Hematopoietic multipotent progenitor cell treated with erythropoietin and hydrocortisone succinate and interleukin-3 and kit ligand, for 8 days (in vitro differentiated cells): ENCODE results near the gene TNS1.

Source experiments
- DNase-seq: peaks from one replicate; pipeline ENCODE4 v3.0.0-alpha.2; 2015

Gene TNS1

DNA sequence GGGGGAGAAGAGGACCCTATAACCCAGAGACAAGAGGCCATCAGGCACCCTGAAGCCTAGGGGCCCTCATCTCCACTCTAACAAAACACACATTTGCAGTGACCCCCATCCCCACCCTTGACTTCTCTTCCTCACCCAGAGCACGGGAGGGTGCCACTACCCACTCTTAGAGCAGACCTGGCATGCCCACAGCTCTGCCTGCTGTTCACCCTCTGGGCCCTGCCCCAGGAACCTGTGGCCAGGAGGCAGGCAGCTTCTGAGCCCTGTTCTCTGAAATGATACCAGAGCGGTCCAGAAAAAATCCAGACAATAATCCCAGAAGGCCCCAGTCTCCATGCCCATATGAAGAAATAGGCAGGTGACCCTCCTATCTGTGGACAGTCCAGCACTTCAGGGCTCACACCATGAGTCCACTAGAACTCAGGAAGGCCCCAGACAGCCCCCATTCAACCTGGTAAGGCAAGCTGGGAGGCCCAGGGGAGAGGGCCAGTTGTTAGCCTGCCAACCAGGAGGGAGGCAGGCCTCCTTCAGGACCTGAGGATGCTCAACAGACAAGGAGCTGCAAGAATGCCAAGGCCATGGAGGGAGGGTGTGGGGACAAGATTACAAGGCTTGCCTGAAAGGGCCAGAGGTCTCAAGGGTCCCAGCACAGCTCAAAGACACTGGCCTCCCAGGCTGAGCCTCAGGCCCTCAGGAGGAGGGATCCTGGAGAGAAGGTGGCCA, 75.0 kb downstream of the TNS1 start:
- no peak for DNase-seq

DNA sequence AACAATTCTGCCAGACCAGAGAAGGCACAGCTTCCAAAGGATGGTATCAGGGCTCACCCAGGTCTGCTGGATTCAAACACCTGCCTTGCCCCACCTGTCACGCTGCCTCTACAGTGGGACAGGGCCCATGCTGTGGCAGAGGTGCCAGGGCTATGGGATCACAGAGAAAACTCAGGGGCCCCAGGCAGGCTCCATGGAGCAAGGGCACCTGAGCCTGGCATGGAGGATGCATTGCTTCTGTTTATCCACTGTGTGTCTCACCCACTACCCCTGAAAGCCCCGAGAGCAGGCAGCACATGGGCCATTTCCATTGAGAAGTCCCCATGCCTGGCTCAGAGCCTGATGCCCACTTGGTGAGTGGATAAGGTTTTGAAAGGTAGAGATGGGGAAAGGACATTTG, 76.0 kb downstream of the TNS1 start:
- no peak for DNase-seq

DNA sequence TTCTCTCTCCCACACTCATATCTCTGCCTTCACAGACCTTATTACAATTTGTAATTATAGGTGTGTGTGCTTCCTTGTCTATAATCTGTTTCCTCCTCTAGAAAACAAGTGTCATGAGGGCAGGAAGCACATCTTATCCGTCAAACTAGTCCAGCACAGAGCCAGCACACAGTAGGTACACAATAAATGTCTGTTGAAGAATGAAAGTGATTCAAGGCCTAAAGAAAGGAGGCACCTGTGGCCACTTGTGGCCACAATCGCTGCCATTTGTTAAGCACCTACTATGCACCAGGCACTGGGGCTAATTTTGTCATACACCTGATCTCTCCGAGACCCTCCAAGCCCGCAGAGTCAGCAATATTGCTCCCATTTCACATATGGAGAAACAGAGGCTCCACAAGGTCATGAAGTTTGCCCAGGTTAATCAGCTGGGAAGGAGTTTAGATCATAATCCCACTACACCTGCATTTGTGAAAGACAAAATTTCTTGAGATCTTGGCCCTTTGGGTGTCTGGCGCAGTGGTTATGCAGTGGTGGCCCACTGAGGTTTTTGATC, 78.4 kb downstream of the TNS1 start:
- DNase-seq: no peak

DNA sequence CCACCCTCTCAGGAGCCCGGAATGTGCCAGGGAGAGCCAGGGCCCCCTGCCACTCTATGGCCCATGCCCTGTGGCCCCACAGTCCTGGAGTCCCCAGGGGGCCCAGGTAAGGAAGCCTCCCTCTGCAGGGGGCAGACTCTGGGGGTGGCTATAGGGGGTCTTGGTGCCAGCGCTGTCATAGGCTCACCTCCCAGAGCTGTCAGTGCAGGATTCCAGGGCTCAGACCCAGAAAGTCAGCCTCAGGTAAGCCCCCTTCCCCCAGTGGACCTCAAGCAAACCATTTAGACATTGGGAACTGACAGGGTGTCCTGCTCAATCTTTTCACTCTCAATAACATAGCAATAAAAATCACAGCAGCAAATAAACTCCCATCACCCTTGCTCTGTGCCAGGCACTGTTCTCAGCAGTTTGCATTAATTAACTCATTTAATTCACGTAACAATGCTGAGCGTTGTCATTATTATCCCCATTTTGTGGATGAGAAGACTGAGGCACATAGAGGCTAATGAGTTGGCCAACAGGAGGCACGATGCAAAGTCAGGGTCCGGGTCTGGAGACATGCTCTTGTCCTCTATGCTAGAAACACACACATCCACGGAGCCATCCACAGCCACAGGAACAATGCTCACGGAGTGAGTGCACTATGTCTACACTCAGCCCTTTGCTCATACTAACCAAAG, 79.6 kb downstream of the TNS1 start:
- no peak for DNase-seq

DNA sequence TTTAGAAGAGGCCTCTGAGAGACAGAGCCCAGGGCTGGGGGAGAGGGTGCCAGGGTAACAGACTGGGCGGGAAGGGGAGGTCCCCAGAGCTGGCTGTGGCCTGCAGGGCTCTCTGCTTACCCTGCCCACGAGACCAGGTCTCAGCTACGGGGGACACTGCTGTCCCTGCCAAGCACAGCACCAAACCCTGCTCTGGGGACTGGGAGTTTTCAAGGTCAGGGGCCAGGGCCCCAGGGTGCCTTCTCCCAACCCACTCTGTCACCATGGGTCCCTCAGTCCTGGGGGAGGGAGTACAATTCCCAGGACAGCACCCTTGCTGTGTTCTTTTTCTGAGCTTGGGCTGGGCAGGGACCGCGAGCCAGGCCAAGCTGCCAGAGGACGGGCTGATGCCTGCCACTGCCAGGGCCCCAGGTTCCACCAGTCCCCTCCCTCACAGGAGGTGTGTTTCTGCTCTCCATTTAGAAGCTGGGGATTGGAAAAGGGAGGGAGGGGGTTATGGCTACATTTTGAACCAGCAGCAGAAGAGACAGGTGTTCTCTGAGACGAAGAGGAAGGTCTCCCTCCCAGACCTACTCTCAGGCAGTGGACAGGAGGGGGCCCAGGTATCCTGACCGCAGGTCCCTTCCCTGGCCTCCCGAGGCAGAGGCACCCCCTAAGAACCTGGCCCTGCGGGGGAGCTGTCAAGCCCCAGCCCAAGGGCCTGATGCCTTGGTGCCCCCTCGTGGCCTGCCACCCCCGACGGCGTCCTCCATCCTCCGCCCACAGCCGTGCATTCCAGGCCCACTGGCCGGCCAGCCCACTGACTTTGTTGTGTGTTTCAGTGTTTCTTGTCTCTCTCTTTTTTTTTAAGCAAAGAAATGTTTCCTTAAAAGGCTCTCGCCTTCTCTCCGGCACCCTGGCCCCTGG, 80.4 kb downstream of the TNS1 start:
- DNase-seq: no peak

DNA sequence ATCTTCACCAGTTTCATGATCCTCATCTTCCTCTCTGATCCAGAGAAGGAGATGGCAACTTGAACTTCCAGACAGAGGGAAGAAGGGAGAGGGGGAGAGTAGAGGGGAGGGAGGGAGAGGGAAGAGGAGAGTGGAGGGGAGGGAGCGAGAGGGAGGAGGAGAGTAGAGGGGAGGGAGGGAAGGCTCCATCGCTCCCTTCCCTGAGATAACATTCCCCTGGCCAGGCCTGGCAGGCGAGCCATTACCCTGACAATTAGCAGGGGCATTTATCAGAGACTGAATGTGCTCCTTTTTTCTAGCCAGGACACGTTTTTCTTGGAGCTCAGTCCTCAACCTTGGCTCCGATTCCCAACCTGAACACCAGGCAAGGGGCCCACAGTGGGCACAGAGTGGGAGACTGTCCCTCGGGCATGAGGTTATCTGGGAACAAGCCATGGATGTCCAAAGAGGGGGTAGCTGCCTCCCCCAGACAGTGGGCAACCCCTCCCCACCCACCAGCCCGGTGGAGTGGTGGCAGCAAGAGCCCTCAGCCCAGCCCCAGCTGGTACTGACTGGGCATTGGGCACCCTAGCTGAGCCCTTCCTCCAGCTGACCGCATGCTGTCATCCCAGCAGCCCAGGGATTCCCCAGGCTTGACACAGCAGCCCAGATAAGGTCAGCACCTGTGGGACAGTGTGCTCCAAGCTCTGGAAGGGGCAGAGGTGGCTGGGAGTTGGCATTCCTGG, 81.8 kb downstream of the TNS1 start:
- no peak for DNase-seq

DNA sequence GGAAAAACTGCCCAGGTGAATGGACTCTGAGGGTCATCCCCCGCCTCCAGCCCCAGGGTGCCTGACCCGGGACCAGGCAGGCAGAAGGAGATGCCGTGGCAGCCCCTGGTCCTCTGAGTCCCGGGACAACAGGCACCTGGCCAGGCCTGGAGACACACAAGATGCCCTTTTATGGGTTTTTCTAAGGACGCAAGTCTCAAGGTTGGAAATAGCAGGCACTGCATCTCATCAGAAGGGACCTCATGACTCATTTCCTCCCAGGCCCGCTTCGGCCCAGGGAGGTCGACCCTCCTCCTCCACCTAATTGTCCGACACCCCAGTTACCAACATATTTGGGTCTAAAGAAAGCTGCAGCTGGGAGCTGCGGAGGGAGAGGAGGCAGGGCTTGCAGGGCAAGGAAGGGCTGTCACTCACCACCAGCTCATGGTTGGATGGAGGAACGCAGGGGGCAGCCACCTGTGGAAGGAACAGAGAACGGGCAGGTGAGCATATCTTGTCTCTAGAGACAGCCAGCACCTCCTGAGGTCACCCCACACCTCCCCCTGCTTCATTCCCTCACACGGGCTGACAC, 82.9 kb downstream of the TNS1 start:
- no peak for DNase-seq

DNA sequence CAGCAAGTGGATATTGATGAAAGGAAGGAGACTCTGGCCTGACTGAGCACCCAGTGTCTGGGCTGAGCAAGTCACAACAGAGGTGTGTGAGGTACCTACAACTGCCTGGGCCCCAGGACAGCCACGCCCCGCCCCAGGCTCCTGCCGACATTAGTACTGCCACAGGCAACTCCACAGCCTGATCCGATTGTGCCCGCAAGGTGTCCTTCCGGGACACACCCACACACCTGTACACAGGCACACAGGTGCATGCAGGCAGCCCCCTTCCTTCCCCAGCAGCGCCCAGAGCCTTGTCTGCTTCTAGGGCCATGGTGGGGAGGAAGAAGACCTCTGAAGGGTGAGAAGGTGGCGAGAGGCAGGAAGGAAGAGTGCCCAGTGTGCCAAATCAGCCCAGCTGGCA, 83.6 kb downstream of the TNS1 start:
- DNase-seq: no peak

DNA sequence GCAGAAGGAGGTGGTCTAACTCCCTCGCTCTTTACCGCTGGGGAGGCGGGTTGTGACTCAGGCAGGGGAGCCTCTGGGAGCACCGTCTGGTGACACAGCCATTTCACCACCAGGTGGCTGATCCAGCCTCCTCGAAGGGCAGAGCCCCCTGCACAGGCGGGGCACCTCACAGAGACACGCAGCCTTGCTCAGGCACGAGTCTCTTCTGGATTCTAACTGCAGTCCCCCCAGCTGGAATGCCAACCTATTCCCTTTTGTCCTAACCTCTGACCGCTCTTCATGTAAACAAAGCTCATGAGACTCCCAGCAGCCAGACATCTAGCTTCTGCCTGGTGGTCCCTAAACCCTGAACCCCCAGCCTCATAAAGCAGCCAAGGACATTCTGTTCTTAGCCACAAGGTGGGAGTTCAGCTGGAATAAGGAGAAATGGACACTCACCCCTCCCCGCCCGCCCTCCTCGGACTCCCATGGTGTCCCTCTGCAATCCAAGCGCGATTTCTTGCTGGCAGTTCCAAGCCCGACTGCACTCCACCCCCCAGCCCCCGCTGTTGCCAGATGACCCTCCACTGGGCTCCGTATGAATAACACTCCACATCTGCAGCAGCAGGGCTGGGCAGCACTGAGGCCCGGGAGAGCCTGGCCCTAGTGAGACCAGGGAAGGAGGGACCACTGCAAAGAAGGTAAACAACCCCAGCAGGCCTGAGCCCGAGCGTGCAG, 84.3 kb downstream of the TNS1 start:
- DNase-seq: no peak

DNA sequence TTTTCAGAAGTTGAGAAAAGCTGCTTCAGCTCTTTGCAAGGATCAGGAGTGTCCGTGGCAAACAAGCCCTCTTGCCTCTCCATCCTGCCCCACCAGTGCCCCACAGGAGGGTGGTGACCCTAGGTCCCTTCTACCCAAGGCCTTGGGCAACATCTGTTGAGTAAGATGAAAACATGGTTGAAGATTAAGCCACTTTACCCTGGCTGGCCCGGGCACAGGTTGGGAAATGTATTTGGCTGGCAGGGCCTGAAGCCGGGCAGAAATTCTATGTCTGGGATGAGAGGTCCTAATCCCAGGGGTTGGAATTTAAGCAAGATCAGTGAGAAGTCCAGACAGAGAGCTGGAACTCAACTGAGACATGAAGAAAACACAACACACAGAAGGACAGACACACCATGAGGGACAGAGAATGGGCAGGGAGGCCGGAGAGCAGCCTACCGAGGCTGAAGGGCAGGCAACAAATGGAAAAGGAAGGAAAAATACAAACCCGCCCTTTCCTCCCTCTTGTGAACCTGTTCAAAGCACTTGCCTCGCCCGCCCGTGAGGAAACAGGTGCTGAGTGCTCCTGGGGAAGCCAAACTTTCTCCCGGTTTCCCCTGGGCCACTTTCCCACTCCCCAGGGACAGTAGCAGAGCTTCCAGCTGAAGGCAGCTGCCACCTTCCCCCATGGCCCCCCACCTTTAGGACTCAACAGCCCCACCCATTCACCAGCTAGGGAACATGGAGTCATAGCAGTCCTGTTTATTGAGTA, 86.1 kb downstream of the TNS1 start:
- DNase-seq: no peak

DNA sequence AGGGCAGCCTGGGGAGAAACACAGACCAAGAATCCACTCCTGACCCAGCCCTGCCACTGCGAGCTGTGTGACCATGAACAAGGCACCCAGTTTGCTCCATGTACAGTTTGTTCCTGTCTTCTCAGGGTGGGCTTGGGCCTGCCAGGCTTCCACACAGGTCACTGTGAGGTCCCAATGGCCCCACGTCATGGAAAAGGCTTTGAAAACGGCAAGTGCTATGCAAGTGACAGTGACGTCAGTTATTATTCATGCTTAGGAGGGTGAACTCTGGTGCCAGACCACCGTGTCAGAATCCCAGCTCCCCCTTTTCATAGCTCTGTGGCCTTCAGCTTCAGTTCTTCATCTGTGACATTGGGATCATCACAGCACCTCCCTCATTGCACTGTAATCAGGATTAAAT, 87.1 kb downstream of the TNS1 start:
- DNase-seq: no peak

DNA sequence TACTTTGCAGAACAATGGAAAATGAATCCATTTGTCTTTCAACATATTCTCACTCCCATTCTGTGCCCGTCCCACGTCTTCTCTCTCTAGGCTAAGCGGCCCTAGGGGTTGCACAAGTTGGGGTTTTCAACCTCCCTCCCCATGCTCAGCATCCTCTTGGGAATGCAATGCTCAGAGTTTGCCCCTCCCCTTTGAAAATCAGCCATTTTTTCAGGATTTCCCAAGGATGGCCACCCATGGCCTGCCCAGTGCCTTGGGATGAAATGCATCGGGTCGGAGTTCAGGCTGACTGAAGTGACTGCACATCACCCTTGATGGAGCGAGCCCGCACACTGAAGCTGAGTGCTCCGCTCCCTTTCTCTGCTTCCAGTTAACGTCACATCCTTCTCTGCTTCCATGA, 87.9 kb downstream of the TNS1 start:
- DNase-seq: no peak

DNA sequence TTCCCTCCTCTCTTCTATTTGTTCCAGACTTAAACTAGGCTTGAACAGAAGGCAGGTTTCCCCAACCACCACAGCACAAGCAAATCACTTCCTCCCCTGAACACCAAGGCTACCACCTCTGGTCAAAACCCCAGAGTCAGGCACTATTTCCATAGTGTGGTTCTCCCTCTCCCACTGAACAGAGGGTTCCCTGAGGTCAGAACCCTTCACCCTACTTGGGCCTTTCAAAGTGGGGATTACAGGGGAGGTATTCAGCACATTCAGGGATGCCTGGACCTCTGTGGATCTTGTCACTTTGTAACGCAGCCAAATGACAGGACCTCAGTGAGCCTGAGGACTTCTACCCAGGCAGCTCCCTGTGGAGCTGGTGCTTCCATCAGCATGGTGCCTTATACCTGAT, 88.7 kb downstream of the TNS1 start:
- DNase-seq: no peak

DNA sequence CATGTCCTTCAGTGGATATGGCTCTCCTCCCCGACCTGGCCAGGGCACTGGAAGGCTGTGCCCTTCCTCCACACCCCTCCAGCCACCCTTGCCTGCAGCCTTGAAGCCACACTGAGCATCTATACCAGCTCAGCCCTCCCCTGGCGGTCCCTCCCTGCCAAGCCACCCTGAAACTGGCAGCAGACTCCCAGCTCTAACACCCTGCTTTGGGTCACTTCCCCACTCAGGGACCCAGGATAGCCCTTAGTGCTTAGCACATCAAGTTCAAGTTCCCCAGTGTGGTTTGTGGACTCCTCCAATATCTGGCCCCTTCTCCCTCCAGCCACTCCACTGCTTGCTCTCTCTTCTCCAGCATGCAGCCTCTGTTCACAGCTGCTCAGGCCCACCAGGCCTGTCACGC, 89.4 kb downstream of the TNS1 start:
- no peak for DNase-seq

DNA sequence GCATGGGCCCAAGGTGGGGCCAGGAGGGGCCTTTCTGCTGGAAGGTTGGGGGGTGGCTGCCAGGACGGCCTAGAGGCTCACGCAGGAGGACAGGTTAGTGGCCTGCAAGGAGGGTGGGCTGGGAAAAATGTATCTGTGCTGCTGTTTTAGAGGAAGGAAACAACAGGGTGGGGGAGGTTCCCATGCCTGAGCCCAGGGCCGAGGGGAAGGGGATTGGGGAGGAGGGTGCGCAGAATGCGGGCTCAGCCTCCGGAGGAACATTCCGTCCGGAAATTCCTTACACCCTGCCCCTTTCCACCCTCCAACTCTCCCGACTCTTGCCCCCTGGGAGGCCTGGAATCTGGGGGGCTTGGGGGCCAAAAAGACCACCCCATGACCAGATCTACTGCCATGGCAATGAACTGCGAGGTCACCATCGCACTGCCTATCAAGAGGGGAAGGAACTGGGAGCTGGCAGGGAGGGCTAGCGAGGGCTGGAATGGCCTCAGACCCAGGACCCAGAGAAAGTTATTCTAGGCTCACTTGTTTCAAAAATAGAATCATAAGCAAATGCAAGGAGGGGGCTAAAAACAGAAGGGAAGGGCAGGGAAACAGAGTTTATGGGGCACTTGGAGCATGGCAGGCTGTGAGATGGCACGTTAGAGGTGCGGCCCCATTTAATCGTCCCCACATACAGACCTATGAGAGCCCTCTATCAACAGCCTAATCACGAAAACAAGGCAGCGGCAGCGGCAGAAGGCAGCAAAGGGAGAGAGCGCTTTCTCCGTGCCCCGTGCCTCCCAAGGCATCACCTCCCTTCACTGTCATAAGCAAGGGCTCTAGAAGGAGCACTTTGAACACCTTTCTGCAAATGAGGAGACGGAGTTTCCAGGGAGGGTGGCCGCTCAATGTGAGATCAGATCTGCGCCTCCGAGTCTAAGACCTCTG, 90.4 kb downstream of the TNS1 start:
- no peak for DNase-seq

DNA sequence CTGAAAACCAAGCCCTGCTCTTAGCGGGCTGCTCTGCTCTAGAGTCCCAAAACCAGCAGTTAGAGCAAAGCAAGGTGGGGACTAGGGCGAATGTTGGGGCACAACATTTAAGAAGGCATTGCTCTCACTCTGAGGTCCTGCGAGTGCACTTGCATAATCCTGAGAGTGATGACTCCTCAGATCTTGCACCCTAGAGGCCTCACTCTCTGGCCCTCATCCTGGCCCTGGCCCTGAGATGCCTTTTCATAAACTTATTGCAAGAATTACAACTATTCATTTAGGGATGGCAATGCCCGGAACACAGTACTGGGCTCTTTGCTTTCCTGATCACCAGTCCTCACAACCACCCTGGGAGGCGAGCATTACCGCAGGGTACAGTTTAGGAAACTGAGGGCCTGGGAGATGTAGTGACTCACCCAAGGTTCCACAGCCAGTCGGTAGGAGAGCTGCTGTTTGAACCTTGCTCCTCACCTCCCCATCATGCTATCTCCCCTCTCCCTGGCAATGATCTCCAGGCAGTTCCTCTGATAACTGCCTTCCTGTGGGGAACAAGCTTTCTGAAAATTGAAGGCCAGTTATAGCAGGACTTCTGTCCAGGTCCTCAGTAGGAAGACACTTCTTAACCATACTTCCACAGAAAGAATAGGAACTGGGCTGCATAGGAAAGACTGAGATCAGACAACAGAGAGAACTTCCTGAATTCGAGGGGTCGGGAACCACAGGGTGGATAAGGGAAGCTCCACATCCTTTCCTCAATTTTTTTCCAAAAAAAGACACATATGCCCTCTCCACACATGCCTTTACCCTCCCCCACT, 91.3 kb downstream of the TNS1 start:
- DNase-seq: no peak

DNA sequence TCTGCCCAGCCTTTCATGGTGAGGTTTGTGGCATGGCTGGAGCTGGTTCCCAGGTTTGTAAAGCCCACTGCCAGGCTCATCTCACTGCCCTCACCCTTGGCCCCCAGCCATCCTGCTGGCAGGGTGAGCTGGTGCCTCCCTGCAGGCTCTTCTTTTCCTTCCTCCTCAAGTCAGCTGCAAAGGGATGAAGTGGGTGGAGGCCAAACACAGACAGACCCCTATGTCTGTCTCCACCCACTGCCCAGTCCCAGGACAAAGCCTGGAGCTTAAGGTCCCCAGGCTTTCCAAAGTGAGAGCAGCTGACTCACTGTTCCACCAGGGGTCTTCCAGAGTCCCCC, 92.0 kb downstream of the TNS1 start:
- no peak for DNase-seq

DNA sequence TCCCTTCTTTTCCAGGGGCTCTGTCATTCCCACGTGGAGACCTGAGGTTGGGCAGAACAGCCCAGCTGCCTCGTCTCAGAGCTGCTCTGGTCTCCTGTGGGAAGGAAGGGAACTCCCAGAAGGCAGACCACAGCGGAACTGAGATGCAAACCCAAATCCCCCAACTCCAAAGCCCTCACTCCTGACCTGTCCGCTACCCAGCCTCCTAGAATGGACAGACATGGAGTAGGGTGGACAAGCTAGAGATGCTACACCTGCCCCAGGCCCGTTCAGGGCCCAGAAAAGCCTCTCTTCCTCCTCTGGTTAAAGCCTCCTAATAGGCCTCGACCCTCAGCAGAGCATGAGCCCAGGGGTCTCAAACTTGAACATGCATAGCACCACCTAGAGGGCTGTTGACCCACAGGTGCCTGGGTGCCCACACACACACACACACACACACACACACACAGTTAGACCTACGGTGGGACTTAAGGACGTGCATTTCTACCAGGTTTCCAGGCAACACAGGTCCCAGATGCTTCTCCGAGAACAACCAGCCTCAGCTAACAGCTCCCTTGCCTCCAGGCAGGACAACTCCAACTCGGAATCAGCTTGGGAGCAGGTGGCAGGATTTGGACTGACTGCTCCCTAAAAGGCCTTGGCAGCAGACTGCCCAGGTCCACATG, 93.5 kb downstream of the TNS1 start:
- no peak for DNase-seq

DNA sequence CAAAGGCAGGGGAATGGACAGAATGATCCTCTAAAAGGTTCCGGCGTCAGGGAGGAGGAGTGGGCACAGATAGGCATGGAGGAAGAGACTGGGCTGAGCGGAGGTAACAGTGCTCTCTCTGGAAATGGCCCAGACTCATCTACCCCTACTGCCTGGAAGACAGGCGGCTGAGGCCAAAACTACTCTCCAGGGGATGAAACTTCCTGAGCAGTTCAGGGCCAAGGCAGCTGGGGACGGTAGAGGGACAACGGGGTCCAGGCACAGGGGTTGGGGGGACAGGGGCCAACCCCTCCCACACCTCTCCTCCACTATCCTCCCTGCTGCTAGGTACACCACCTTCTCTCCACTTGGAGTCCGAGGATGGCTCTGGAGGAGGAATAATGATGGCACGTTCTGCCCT, 94.3 kb downstream of the TNS1 start:
- DNase-seq: no peak
